ENCODE data around the gene ZNF488. TPM values are rescaled to one million over a fixed set of nuclear protein-coding genes. Genes with fewer than 3 reads are reported as not detected.

The ZNF488 gene
- total RNA-seq, 1 donor from 2014 or later, result 0.35 TPM

DNA sequence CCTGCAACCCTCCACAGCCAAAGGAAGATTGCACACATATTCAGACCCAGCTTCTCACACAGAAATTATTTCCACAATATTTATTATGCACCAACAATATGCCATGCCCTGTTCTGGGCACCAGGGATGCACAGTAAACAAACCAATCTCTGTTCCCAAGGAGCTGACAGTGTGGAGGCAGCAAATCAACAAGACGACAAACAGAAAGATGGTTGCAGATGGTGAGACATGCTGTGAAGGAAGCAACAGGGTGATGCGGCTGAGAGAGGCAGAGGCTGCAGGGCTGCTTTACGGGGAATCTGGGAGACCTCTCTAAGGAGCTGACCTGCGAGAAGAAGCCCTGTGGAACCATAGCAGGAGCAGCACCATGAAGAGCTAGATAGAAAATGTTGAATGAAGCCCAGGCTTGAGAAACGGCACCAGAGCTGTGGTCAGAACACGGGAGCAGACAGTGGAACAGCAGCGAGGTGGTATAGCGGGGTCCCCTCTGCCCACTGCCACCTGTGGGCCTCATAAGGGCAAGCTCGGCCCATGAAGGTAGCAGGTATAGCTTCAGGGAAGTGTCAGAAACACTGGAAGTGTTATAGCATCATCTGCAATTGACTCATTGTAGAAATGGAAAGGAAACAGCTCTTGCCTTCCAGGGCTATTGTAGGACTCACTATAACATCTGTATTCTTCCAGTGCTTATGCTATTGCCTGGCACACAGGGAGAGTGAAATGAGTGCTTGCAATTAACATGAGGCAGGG, 18.5 kb downstream of the ZNF488 start:
- Mint-ChIP-seq H3K4me3 (ENCODE audit: unreplicated experiment) (no peak overlapping the region), H3K9me3 (ENCODE audit: unreplicated experiment) (no peaks in the 10 kb centered on the region), H3K27ac (ENCODE audit: unreplicated experiment) (no peak overlapping the region), H3K36me3 (ENCODE audit: unreplicated experiment) (no peaks in the 10 kb centered on the region), H3K27me3 (ENCODE audit: unreplicated experiment) (no peaks in the 10 kb centered on the region), H3K4me1 (ENCODE audit: unreplicated experiment) (no peaks in the 10 kb centered on the region)
- no peak for DNase-seq (ENCODE audit: extremely low spot score, unreplicated experiment)
- TF ChIP-seq, protein P1, sequence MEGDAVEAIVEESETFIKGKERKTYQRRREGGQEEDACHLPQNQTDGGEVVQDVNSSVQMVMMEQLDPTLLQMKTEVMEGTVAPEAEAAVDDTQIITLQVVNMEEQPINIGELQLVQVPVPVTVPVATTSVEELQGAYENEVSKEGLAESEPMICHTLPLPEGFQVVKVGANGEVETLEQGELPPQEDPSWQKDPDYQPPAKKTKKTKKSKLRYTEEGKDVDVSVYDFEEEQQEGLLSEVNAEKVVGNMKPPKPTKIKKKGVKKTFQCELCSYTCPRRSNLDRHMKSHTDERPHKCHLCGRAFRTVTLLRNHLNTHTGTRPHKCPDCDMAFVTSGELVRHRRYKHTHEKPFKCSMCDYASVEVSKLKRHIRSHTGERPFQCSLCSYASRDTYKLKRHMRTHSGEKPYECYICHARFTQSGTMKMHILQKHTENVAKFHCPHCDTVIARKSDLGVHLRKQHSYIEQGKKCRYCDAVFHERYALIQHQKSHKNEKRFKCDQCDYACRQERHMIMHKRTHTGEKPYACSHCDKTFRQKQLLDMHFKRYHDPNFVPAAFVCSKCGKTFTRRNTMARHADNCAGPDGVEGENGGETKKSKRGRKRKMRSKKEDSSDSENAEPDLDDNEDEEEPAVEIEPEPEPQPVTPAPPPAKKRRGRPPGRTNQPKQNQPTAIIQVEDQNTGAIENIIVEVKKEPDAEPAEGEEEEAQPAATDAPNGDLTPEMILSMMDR (IDR thresholded peaks at IDR 0.05), result no peak

DNA sequence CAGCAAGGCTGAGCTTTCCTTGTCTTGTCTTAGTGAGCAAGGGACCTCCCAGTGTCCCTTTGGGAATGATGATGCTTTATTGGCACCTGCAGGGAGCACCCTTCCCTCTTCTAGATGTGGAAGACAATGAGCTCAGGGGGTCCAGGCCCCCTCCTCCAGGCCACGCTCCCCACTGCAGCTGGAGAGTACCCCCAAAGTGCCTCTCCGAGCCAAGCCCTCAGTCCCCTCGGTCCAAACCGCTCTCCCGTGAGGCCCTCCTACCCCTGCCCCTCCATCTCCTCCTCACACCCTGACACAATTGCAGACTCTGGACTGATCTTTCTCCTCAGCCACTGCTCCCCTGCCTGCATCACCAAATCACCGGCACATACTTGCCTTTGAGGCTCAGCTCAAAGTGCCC, 19.2 kb downstream of the ZNF488 start:
- H3K27me3 Mint-ChIP-seq (ENCODE audit: unreplicated experiment), result no peaks in the 10 kb centered on the region
- no peak for DNase-seq (ENCODE audit: extremely low spot score, unreplicated experiment)
- no peaks in the 10 kb centered on the region for H3K9me3 Mint-ChIP-seq (ENCODE audit: unreplicated experiment)
- no peaks in the 10 kb centered on the region for H3K4me1 Mint-ChIP-seq (ENCODE audit: unreplicated experiment)
- H3K4me3 Mint-ChIP-seq (ENCODE audit: unreplicated experiment), result no peak overlapping the region
- no peak overlapping the region for H3K27ac Mint-ChIP-seq (ENCODE audit: unreplicated experiment)
- TF ChIP-seq, protein P1 (IDR thresholded peaks at IDR 0.05), result no peak
- no peaks in the 10 kb centered on the region for H3K36me3 Mint-ChIP-seq (ENCODE audit: unreplicated experiment)

DNA sequence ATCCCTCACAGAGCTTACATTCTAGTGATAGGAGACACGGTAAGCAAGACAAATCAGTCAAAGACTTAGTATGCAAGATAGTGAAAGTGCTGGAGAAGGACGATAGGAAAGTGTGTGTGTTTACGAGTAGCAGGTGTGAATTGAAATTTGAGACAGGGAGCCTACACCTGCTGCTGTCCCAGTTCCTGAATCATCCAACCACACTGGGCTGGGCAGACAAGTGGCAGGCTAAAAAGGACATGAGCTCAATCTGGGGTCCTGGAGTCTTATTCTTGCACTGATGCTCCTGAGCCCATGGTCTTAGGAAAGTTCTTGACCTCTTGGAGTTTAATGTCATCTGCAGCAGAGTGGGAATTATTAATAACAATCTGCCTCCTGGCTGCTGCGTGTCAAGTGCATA, 19.7 kb downstream of the ZNF488 start:
- Mint-ChIP-seq H3K36me3 (ENCODE audit: unreplicated experiment) (no peaks in the 10 kb centered on the region), H3K9me3 (ENCODE audit: unreplicated experiment) (no peaks in the 10 kb centered on the region), H3K4me1 (ENCODE audit: unreplicated experiment) (no peaks in the 10 kb centered on the region), H3K27ac (ENCODE audit: unreplicated experiment) (no peak overlapping the region), H3K27me3 (ENCODE audit: unreplicated experiment) (no peaks in the 10 kb centered on the region), H3K4me3 (ENCODE audit: unreplicated experiment) (no peak overlapping the region)
- no peak for DNase-seq (ENCODE audit: extremely low spot score, unreplicated experiment)
- TF ChIP-seq, protein P1 (IDR thresholded peaks at IDR 0.05), result no peak

DNA sequence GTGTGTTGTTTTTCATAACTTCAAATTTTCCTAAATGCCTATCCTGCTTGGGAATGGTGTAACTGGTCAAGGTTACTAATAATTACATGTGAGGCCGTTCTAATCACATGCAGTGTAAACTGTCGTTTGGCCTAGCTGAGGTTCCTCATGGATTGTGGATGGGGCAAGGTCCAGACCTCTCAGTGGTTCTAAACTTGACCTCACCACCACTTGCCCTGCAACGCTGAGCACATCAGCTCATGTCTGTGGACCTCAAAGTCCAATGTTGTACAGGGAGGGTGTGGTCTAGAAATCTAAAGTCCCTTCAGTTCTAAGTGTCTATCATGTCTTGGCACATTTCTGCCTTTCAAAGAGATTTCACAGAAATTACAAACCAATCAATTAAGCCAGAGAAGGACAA, 20.3 kb downstream of the ZNF488 start:
- no peak overlapping the region for H3K27ac Mint-ChIP-seq (ENCODE audit: unreplicated experiment)
- DNase-seq (ENCODE audit: extremely low spot score, unreplicated experiment), result no peak
- no peaks in the 10 kb centered on the region for H3K27me3 Mint-ChIP-seq (ENCODE audit: unreplicated experiment)
- no peaks in the 10 kb centered on the region for H3K4me1 Mint-ChIP-seq (ENCODE audit: unreplicated experiment)
- H3K4me3 Mint-ChIP-seq (ENCODE audit: unreplicated experiment), result no peak overlapping the region
- H3K36me3 Mint-ChIP-seq (ENCODE audit: unreplicated experiment), result no peaks in the 10 kb centered on the region
- no peaks in the 10 kb centered on the region for H3K9me3 Mint-ChIP-seq (ENCODE audit: unreplicated experiment)
- TF ChIP-seq, protein P1 (IDR thresholded peaks at IDR 0.05), result no peak

DNA sequence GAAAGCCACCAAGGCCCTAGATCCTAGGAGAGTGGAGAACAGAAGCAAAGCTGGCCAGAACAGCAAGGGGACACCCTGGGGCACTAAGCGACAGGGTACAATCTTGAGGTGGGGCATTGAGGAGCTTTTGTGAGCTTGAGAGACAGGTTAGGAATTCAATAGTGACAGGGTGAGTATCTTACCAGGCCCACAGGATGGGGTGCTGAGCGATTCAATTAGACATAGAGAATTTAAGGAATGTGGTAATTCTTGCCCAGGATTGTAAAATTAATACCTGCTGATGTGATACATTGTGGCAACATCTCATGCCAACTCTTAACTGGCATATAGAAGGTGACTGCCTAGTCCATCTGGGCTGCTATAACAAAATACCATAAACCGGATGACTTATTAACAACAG, 21.9 kb downstream of the ZNF488 start:
- TF ChIP-seq, protein P1 (IDR thresholded peaks at IDR 0.05), result no peak
- Mint-ChIP-seq H3K4me1 (ENCODE audit: unreplicated experiment) (no peaks in the 10 kb centered on the region), H3K27ac (ENCODE audit: unreplicated experiment) (no peak overlapping the region), H3K9me3 (ENCODE audit: unreplicated experiment) (no peaks in the 10 kb centered on the region), H3K27me3 (ENCODE audit: unreplicated experiment) (no peaks in the 10 kb centered on the region), H3K4me3 (ENCODE audit: unreplicated experiment) (no peak overlapping the region), H3K36me3 (ENCODE audit: unreplicated experiment) (no peaks in the 10 kb centered on the region)
- DNase-seq (ENCODE audit: extremely low spot score, unreplicated experiment), result no peak
